HepG2 (cell line): Measurements from ENCODE around the gene GDPD5. TPM values are rescaled to one million over a fixed set of nuclear protein-coding genes. Genes with fewer than 3 reads are reported as not detected.

Experiments
- ARNT ChIP-seq: fragments of 450-650 bp; IDR thresholded peaks from 2 replicates; pipeline ENCODE4 v1.6.1; 2017
- FOXP1 ChIP-seq, 2 experiments: fragments of 450-650 bp in 1 of 2; IDR thresholded peaks; 2 replicates each; pipeline ENCODE4 v1.6.1; 2017 to 2018; ENCODE audit warnings: antibody characterized with exemption in 1 of 2
- GFI1 ChIP-seq: sonication (generic); formaldehyde crosslinking; IDR thresholded peaks from 2 replicates; pipeline ENCODE4 v1.5.0; 2020; ENCODE audit warnings: missing genetic modification reagents, mild to moderate bottlenecking, borderline replicate concordance
- HOXA9 ChIP-seq: sonication (generic); formaldehyde crosslinking; IDR thresholded peaks from 2 replicates; pipeline ENCODE4 v1.8.1; 2022; ENCODE audit warnings: missing genetic modification reagents, mild to moderate bottlenecking, moderate library complexity, borderline replicate concordance
- KDM2A ChIP-seq: sonication (generic); formaldehyde crosslinking; IDR thresholded peaks from 2 replicates; pipeline ENCODE4 v1.4.0; 2020; ENCODE audit warnings: low read depth, missing genetic modification reagents, borderline replicate concordance
- MBNL3 ChIP-seq: fragments of 250-450 bp; sonication (Bioruptor Pico); conservative IDR thresholded peaks from 2 replicates; pipeline ENCODE4 v1.8.0; 2022; ENCODE audit warnings: mild to moderate bottlenecking, inconsistent platforms
- NFIC ChIP-seq: IDR thresholded peaks from 2 replicates; pipeline ENCODE4 v1.6.1; 2012; ENCODE audit warnings: mild to moderate bottlenecking, low read length, inconsistent platforms
- PAF1 ChIP-seq: IDR thresholded peaks from 2 replicates; pipeline ENCODE4 v1.6.1; 2016; ENCODE audit warnings: missing genetic modification reagents, missing compliant biosample characterization
- RXRA ChIP-seq: sonication (generic); formaldehyde crosslinking; IDR thresholded peaks from 2 replicates; pipeline ENCODE4 v1.5.1; 2020; ENCODE audit warnings: missing genetic modification reagents
- SYNCRIP ChIP-seq: fragments of 200-400 bp; formaldehyde crosslinking; IDR thresholded peaks from 2 replicates; pipeline ENCODE4 v1.6.1; 2018; ENCODE audit warnings: mild to moderate bottlenecking, low read depth, low read length; ENCODE audit not compliant: insufficient read depth
- ZNF430 ChIP-seq: sonication (generic); formaldehyde crosslinking; IDR thresholded peaks from 2 replicates; pipeline ENCODE4 v1.9.0; 2021; ENCODE audit warnings: mild to moderate bottlenecking, missing genetic modification reagents
- ZSCAN20 ChIP-seq: sonication (generic); formaldehyde crosslinking; IDR thresholded peaks from 2 replicates; pipeline ENCODE4 v1.4.0; 2020; ENCODE audit warnings: missing genetic modification reagents, mild to moderate bottlenecking, borderline replicate concordance
- polyA plus RNA-seq, 8 experiments: library from polyadenylated mRNA; depleted of rRNA in 3 of 8; stranded (reverse) in 7 of 8; unstranded in 1 of 8; fragments of >200 nt; fragmentation: Illumina TruSeq in 4 of 8; extraction: Trizol in 4 of 8; gene quantifications; 2 replicates each; pipeline versions ENCODE4 v1.2.1 to v1.2.3, GENCODE V29; 2011 to 2016; ENCODE audit warnings: low read depth in 4 of 8, missing spikeins in 1 of 8, mixed read lengths in 1 of 8; ENCODE audit not compliant: insufficient read depth in 1 of 8
- total RNA-seq, 5 experiments: library from RNA; depleted of rRNA; stranded (reverse); fragments of >200 nt; fragmentation: Illumina TruSeq; extraction: Trizol; gene quantifications; 2 replicates each; pipeline ENCODE4 v1.2.3, GENCODE V29; 2016; ENCODE audit warnings: low read depth in 1 of 5
- TF ChIP-seq, protein P1 (sequence below): sonication (generic); formaldehyde crosslinking; IDR thresholded peaks from 2 replicates; pipeline ENCODE4 v1.4.0; 2020; ENCODE audit warnings: missing genetic modification reagents, low read depth, mild to moderate bottlenecking, borderline replicate concordance
- TF ChIP-seq, protein P2 (sequence below): sonication (generic); formaldehyde crosslinking; IDR thresholded peaks from 2 replicates; pipeline ENCODE4; 2020; ENCODE audit warnings: missing genetic modification reagents, mild to moderate bottlenecking, borderline replicate concordance
- TF ChIP-seq, protein P3 (sequence below): sonication (generic); formaldehyde crosslinking; IDR thresholded peaks from 2 replicates; pipeline ENCODE4 v1.8.1; 2023; ENCODE audit warnings: mild to moderate bottlenecking, inconsistent platforms, moderate library complexity, missing genetic modification reagents, borderline replicate concordance
- TF ChIP-seq, protein P4 (sequence below): sonication (generic); formaldehyde crosslinking; conservative IDR thresholded peaks from 2 replicates; pipeline ENCODE4 v1.8.0; 2022; ENCODE audit warnings: missing genetic modification reagents
- TF ChIP-seq, protein P5 (sequence below): sonication (generic); formaldehyde crosslinking; IDR thresholded peaks from 2 replicates; pipeline ENCODE4 v1.4.0; 2020; ENCODE audit warnings: missing genetic modification reagents, borderline replicate concordance

GDPD5 gene
- total and polyA plus RNA-seq, 2 of the 13 experiments (the other 11 are each of a cell fraction or from before 2014, with no cell fraction given): 55.0 to 67.5 TPM

DNA sequence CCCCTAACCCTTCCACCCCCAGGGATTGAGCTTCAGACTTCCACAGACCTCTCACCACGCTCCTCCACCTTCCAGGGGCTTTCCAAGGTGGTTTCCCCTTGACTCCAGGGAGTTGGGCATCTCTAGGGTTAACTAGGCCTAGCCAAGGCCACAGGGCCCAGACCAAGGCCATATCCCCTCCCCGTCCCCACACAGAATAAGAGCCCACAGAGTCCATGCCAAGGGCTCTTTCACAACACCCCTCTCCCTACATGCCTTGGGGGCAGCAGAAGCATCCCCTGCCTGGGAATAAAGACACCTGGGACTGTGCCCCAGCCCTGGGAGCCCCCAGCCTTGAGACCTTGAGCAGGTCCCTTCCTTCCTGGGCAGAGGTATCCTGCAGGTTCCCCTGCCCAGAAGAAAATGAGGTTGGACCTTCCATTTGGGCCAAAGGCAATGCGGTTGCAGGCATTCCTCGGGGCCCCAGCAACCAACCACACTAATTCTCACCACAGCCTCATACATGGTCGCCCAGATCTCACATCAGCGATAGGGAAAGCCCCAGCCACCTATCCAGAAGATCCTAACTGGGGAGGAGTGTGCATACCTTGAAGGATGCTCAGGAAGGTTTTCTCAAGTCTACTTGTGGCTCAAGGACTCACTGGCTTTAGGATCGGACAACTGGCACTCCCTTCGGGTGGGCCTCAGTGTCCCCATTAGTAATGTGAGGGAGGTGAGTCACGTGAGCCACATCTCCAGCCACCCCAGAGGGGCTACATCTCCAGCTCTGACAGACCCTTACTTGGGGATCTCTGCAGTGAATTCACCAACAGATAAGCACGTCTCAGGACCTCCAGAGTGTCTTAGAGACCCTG lies 1.7 kb downstream of the GDPD5 start (continued):
- TF ChIP-seq, protein P1, sequence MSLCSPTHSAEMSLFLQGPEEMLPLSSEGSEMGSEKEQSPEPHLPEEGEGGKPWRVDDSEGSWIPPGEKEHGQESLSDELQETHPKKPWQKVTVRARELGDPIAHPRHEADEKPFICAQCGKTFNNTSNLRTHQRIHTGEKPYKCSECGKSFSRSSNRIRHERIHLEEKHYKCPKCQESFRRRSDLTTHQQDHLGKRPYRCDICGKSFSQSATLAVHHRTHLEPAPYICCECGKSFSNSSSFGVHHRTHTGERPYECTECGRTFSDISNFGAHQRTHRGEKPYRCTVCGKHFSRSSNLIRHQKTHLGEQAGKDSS (CRISPR knock-in tag): no peak
- TF ChIP-seq, protein P2, sequence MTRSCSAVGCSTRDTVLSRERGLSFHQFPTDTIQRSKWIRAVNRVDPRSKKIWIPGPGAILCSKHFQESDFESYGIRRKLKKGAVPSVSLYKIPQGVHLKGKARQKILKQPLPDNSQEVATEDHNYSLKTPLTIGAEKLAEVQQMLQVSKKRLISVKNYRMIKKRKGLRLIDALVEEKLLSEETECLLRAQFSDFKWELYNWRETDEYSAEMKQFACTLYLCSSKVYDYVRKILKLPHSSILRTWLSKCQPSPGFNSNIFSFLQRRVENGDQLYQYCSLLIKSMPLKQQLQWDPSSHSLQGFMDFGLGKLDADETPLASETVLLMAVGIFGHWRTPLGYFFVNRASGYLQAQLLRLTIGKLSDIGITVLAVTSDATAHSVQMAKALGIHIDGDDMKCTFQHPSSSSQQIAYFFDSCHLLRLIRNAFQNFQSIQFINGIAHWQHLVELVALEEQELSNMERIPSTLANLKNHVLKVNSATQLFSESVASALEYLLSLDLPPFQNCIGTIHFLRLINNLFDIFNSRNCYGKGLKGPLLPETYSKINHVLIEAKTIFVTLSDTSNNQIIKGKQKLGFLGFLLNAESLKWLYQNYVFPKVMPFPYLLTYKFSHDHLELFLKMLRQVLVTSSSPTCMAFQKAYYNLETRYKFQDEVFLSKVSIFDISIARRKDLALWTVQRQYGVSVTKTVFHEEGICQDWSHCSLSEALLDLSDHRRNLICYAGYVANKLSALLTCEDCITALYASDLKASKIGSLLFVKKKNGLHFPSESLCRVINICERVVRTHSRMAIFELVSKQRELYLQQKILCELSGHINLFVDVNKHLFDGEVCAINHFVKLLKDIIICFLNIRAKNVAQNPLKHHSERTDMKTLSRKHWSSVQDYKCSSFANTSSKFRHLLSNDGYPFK (CRISPR knock-in tag): no peak
- TF ChIP-seq, protein P3, sequence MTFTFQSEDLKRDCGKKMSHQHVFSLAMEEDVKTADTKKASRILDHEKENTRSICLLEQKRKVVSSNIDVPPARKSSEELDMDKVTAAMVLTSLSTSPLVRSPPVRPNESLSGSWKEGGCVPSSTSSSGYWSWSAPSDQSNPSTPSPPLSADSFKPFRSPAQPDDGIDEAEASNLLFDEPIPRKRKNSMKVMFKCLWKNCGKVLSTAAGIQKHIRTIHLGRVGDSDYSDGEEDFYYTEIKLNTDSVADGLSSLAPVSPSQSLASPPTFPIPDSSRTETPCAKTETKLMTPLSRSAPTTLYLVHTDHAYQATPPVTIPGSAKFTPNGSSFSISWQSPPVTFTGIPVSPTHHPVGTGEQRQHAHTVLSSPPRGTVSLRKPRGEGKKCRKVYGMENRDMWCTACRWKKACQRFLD (CRISPR knock-in tag): no peak
- TF ChIP-seq, protein P4, sequence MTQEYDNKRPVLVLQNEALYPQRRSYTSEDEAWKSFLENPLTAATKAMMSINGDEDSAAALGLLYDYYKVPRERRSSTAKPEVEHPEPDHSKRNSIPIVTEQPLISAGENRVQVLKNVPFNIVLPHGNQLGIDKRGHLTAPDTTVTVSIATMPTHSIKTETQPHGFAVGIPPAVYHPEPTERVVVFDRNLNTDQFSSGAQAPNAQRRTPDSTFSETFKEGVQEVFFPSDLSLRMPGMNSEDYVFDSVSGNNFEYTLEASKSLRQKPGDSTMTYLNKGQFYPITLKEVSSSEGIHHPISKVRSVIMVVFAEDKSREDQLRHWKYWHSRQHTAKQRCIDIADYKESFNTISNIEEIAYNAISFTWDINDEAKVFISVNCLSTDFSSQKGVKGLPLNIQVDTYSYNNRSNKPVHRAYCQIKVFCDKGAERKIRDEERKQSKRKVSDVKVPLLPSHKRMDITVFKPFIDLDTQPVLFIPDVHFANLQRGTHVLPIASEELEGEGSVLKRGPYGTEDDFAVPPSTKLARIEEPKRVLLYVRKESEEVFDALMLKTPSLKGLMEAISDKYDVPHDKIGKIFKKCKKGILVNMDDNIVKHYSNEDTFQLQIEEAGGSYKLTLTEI (CRISPR knock-in tag): no peak
- TF ChIP-seq MBNL3 (CRISPR knock-in tag): no peak
- TF ChIP-seq KDM2A: 0 out of 2 replicates have a peak, but pooled peaks have one; percentile 25
- no peak for TF ChIP-seq NFIC
- TF ChIP-seq ZNF430 (CRISPR knock-in tag): peak; percentile 57
- TF ChIP-seq GFI1: no peak
- no peak for TF ChIP-seq ZSCAN20 (CRISPR knock-in tag)
- TF ChIP-seq PAF1 (CRISPR knock-in tag): no peak
- TF ChIP-seq HOXA9 (CRISPR knock-in tag): no peak
- TF ChIP-seq ARNT: no peak
- peak; percentile 58 for TF ChIP-seq RXRA (CRISPR knock-in tag)
- TF ChIP-seq FOXP1 (IDR thresholded peaks at IDR 0.05): no peak
- TF ChIP-seq FOXP1 (CRISPR knock-in tag; IDR thresholded peaks at IDR 0.05): no peak; the same call in 1 of the 2 replicates
- TF ChIP-seq, protein P5, sequence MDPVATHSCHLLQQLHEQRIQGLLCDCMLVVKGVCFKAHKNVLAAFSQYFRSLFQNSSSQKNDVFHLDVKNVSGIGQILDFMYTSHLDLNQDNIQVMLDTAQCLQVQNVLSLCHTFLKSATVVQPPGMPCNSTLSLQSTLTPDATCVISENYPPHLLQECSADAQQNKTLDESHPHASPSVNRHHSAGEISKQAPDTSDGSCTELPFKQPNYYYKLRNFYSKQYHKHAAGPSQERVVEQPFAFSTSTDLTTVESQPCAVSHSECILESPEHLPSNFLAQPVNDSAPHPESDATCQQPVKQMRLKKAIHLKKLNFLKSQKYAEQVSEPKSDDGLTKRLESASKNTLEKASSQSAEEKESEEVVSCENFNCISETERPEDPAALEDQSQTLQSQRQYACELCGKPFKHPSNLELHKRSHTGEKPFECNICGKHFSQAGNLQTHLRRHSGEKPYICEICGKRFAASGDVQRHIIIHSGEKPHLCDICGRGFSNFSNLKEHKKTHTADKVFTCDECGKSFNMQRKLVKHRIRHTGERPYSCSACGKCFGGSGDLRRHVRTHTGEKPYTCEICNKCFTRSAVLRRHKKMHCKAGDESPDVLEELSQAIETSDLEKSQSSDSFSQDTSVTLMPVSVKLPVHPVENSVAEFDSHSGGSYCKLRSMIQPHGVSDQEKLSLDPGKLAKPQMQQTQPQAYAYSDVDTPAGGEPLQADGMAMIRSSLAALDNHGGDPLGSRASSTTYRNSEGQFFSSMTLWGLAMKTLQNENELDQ (CRISPR knock-in tag): no peak
- no peak for TF ChIP-seq SYNCRIP
